Neuronal stem cell (in vitro differentiated cells): ENCODE measurements around the gene RIN3.

ENCODE experiments used
- DNase-seq: peaks from one replicate; pipeline ENCODE4 v3.0.0-alpha.2; 2013; ENCODE audit warnings: low spot score
- H2AFZ ChIP-seq: one replicate; pipeline ENCODE4 v1.6.1; 2013; ENCODE audit warnings: mild to moderate bottlenecking, low read length, inconsistent platforms
- H2AK5ac ChIP-seq: 2 replicates; pipeline ENCODE4 v1.6.1; 2013; ENCODE audit warnings: low read depth, mild to moderate bottlenecking, inconsistent platforms, low read length, moderate library complexity, mixed read lengths
- H2BK120ac ChIP-seq: 2 replicates; pipeline ENCODE4 v1.6.1; 2013; ENCODE audit warnings: low read depth, mild to moderate bottlenecking, inconsistent platforms, low read length, moderate library complexity, mixed read lengths
- H2BK12ac ChIP-seq: one replicate; pipeline ENCODE4 v1.6.1; 2013; ENCODE audit warnings: low read length, inconsistent platforms
- H2BK15ac ChIP-seq: 2 replicates; pipeline ENCODE4 v1.6.1; 2013; ENCODE audit warnings: mild to moderate bottlenecking, low read length, inconsistent platforms, mixed read lengths
- H2BK5ac ChIP-seq: one replicate; pipeline ENCODE4 v1.6.1; 2013; ENCODE audit warnings: inconsistent platforms, mild to moderate bottlenecking, low read length, moderate library complexity
- H3K14ac ChIP-seq: one replicate; pipeline ENCODE4 v1.6.1; 2013; ENCODE audit warnings: low read length, inconsistent platforms
- H3K18ac ChIP-seq: 2 replicates; pipeline ENCODE4 v1.6.1; 2013; ENCODE audit warnings: low read length, inconsistent platforms
- H3K23ac ChIP-seq: 2 replicates; pipeline ENCODE4 v1.6.1; 2013; ENCODE audit warnings: low read depth, mild to moderate bottlenecking, mixed read lengths, low read length, inconsistent platforms; ENCODE audit not compliant: poor library complexity
- H3K27ac ChIP-seq: replicated peaks from 3 replicates; pipeline ENCODE4 v1.5.1; 2013; ENCODE audit warnings: low read length, inconsistent platforms
- H3K27me3 ChIP-seq, 3 experiments: 2 replicates each; pipeline ENCODE4 v1.6.1; 2013; ENCODE audit warnings: low read length in 3 of 3, mild to moderate bottlenecking in 2 of 3, inconsistent platforms in 1 of 3, low read depth in 1 of 3, mixed read lengths in 1 of 3, moderate library complexity in 1 of 3; ENCODE audit not compliant: control insufficient read depth in 3 of 3, insufficient read depth in 3 of 3
- H3K36me3 ChIP-seq, 2 donors: replicated peaks in 1 of 2; 2 replicates each; pipeline ENCODE4 v1.6.1; 2013; ENCODE audit warnings: low read length in 2 of 2; ENCODE audit not compliant: control insufficient read depth in 2 of 2, insufficient read depth in 2 of 2
- H3K4ac ChIP-seq: 2 replicates; pipeline ENCODE4 v1.6.1; 2013; ENCODE audit warnings: inconsistent platforms, mild to moderate bottlenecking, low read length, moderate library complexity
- H3K4me1 ChIP-seq, 2 donors: 1 replicate in 1 of 2; 2 replicates in 1 of 2; pipeline ENCODE4 v1.6.1; 2013; ENCODE audit warnings: low read length in 2 of 2, low read depth in 1 of 2; ENCODE audit not compliant: control insufficient read depth in 2 of 2, insufficient read depth in 1 of 2
- H3K4me2 ChIP-seq: one replicate; pipeline ENCODE4 v1.6.1; 2013; ENCODE audit warnings: mild to moderate bottlenecking, low read length, inconsistent platforms; ENCODE audit not compliant: insufficient read depth, poor library complexity, severe bottlenecking
- H3K4me3 ChIP-seq, 2 donors: 2 replicates each; pipeline ENCODE4 v1.5.1; 2013; ENCODE audit warnings: low read length in 2 of 2, mild to moderate bottlenecking in 2 of 2, inconsistent platforms in 1 of 2, moderate library complexity in 1 of 2
- H3K79me1 ChIP-seq: one replicate; pipeline ENCODE4 v1.6.1; 2013; ENCODE audit warnings: low read depth, mild to moderate bottlenecking, inconsistent platforms, low read length, moderate library complexity
- H3K9ac ChIP-seq: one replicate; pipeline ENCODE4 v1.6.1; 2013; ENCODE audit warnings: mild to moderate bottlenecking, low read depth, low read length, inconsistent platforms; ENCODE audit not compliant: poor library complexity
- H3K9me3 ChIP-seq, 2 donors: replicated peaks in 1 of 2; 2 replicates each; pipeline versions ENCODE3 to v1.6.1; 2013; ENCODE audit warnings: low read length in 2 of 2, mild to moderate bottlenecking in 2 of 2, inconsistent platforms in 1 of 2, low read depth in 1 of 2, mixed read lengths in 1 of 2, moderate library complexity in 1 of 2; ENCODE audit not compliant: control insufficient read depth in 2 of 2, insufficient read depth in 1 of 2
- H4K8ac ChIP-seq: one replicate; pipeline ENCODE4 v1.6.1; 2013; ENCODE audit warnings: low read depth, mild to moderate bottlenecking, inconsistent platforms, low read length, moderate library complexity
- H4K91ac ChIP-seq: one replicate; pipeline ENCODE4 v1.6.1; 2013; ENCODE audit warnings: low read length, low read depth, mild to moderate bottlenecking, inconsistent platforms; ENCODE audit not compliant: poor library complexity
- WGBS, 2 donors: extraction: QIAGEN DNeasy Blood & Tissue Kit; methylation state at CpG; one replicate each; pipeline ENCODE4 v1.1.7; 2013; ENCODE audit warnings: missing lambda C conversion rate in 2 of 2, mixed read lengths in 1 of 2; ENCODE audit not compliant: insufficient read length in 2 of 2, insufficient replicate concordance in 1 of 2; ENCODE audit errors: extremely low coverage in 2 of 2; 5-methylcytosine and 5-hydroxymethylcytosine counted together

The RIN3 gene

GRCh38 chr14:92731622-92732115 lies 218.1 kb downstream of the RIN3 start:
- Histone ChIP-seq H3K27me3 (no peaks in the 10 kb centered on the region), H3K9me3 (peaks cover 2 to 15% of the 10 kb centered on the region in 2 donors), H2BK5ac (no peak overlapping the region), H3K79me1 (peaks cover 4% of the 10 kb centered on the region), H3K9ac (no peak overlapping the region), H2BK12ac (no peak overlapping the region), H3K36me3 (peaks cover 10 to 26% of the 10 kb centered on the region in 2 donors), H3K27ac (no peak overlapping the region), H2AFZ (no peak overlapping the region), H3K4ac (no peak overlapping the region), H3K4me2 (no peak overlapping the region), H4K91ac (no peak overlapping the region), H2AK5ac (no peak overlapping the region), H3K18ac (no peak overlapping the region), H3K4me3 (no peak overlapping the region), H2BK120ac (no peak overlapping the region), H4K8ac (no peak overlapping the region), H3K14ac (no peak overlapping the region), H2BK15ac (no peak overlapping the region), H3K23ac (no peak overlapping the region), H3K4me1 (peaks cover 0 to 2% of the 10 kb centered on the region in 2 donors)
- no CpG with 5 or more reads among the region's 3 CpGs for WGBS, 2 donors
- no peak for DNase-seq

GRCh38 chr14:92733007-92733406 lies 219.4 kb downstream of the RIN3 start:
- H3K18ac ChIP-seq, result no peak overlapping the region
- H3K4me3 ChIP-seq, result no peak overlapping the region
- H2AK5ac ChIP-seq, result no peak overlapping the region
- H3K4ac ChIP-seq, result no peak overlapping the region
- no peak overlapping the region for H3K4me2 ChIP-seq
- peaks cover 0 to 2% of the 10 kb centered on the region in 2 donors for H3K4me1 ChIP-seq
- DNase-seq, result no peak
- no peaks in the 10 kb centered on the region for H3K27me3 ChIP-seq
- H4K91ac ChIP-seq, result no peak overlapping the region
- H3K79me1 ChIP-seq, result peaks cover 2% of the 10 kb centered on the region
- H3K27ac ChIP-seq, result no peak overlapping the region
- peaks cover 1 to 15% of the 10 kb centered on the region in 2 donors for H3K9me3 ChIP-seq
- H2BK5ac ChIP-seq, result no peak overlapping the region
- no peak overlapping the region for H2AFZ ChIP-seq
- no peak overlapping the region for H2BK120ac ChIP-seq
- no peak overlapping the region for H3K9ac ChIP-seq
- no peak overlapping the region for H3K14ac ChIP-seq
- peaks cover 10 to 23% of the 10 kb centered on the region in 2 donors for H3K36me3 ChIP-seq
- no peak overlapping the region for H2BK12ac ChIP-seq
- no peak overlapping the region for H2BK15ac ChIP-seq
- H4K8ac ChIP-seq, result no peak overlapping the region
- no CpG with 5 or more reads among the region's 4 CpGs for WGBS, 2 donors
- no peak overlapping the region for H3K23ac ChIP-seq

GRCh38 chr14:92734618-92735017 lies 221.0 kb downstream of the RIN3 start:
- no peak for DNase-seq

GRCh38 chr14:92735344-92735743 lies 221.8 kb downstream of the RIN3 start:
- H2BK12ac ChIP-seq, result no peak overlapping the region
- no peak overlapping the region for H2AFZ ChIP-seq
- no peak overlapping the region for H2BK15ac ChIP-seq
- H3K23ac ChIP-seq, result no peak overlapping the region
- DNase-seq, result no peak
- H3K4me2 ChIP-seq, result no peak overlapping the region
- no peak overlapping the region for H3K9ac ChIP-seq
- peaks cover 8 to 27% of the 10 kb centered on the region in 2 donors for H3K36me3 ChIP-seq
- WGBS, 2 donors, result no CpG with 5 or more reads among the region's 6 CpGs
- no peak overlapping the region for H4K8ac ChIP-seq
- no peak overlapping the region for H2BK5ac ChIP-seq
- no peak overlapping the region for H3K4ac ChIP-seq
- H3K18ac ChIP-seq, result no peak overlapping the region
- no peak overlapping the region for H4K91ac ChIP-seq
- H3K27me3 ChIP-seq, result no peaks in the 10 kb centered on the region
- no peak overlapping the region for H2AK5ac ChIP-seq
- H3K79me1 ChIP-seq, result peaks cover 5% of the 10 kb centered on the region
- H3K4me3 ChIP-seq, result no peak overlapping the region
- H3K14ac ChIP-seq, result no peak overlapping the region
- peaks cover 1 to 15% of the 10 kb centered on the region in 2 donors for H3K9me3 ChIP-seq
- H3K27ac ChIP-seq, result no peak overlapping the region
- H3K4me1 ChIP-seq, result no peaks in the 10 kb centered on the region
- no peak overlapping the region for H2BK120ac ChIP-seq

More at GRCh38 chr14:92734618-92735017, 221.0 kb downstream of the RIN3 start:
- no peak overlapping the region for H3K18ac ChIP-seq
- WGBS, 2 donors, result no CpG with 5 or more reads among the region's 7 CpGs
- peaks cover 1 to 15% of the 10 kb centered on the region in 2 donors for H3K9me3 ChIP-seq
- H3K79me1 ChIP-seq, result peaks cover 3% of the 10 kb centered on the region
- H4K91ac ChIP-seq, result no peak overlapping the region
- H3K27ac ChIP-seq, result no peak overlapping the region
- H2BK15ac ChIP-seq, result no peak overlapping the region
- H3K4me3 ChIP-seq, result no peak overlapping the region
- H3K14ac ChIP-seq, result no peak overlapping the region
- no peak overlapping the region for H3K4ac ChIP-seq
- no peak overlapping the region for H3K23ac ChIP-seq
- H2BK12ac ChIP-seq, result no peak overlapping the region
- no peaks in the 10 kb centered on the region for H3K27me3 ChIP-seq
- H2BK120ac ChIP-seq, result no peak overlapping the region
- peaks cover 8 to 25% of the 10 kb centered on the region in 2 donors for H3K36me3 ChIP-seq
- H2AK5ac ChIP-seq, result no peak overlapping the region
- H3K4me1 ChIP-seq, result no peaks in the 10 kb centered on the region
- H2AFZ ChIP-seq, result no peak overlapping the region
- peak overlapping the region; percentile 66 for H4K8ac ChIP-seq
- H2BK5ac ChIP-seq, result no peak overlapping the region
- H3K9ac ChIP-seq, result no peak overlapping the region
- H3K4me2 ChIP-seq, result no peak overlapping the region
